B cell (primary cell): ENCODE results near the gene TAF5L. TPM values are rescaled to one million over a fixed set of nuclear protein-coding genes. Genes with fewer than 3 reads are reported as not detected.

Experiments
- ATAC-seq: fragments of 200-7000 bp; cut with Tn5 transposase; one replicate; pipeline ENCODE4 v1.10.0; 2021; ENCODE audit warnings: low read depth, mild to moderate bottlenecking, moderate number of reproducible peaks, moderate library complexity
- CTCF ChIA-PET: fragments of 350-600 bp; sonication (Branson Sonifier 250); formaldehyde crosslinking; loops from one replicate; lab custom pipeline; 2021; ENCODE audit warnings: antibody characterized with exemption, inconsistent platforms; lab: Charles Lee
- POLR2A ChIA-PET: fragments of 350-600 bp; sonication (Branson Sonifier 250); formaldehyde crosslinking; loops from one replicate; lab custom pipeline; 2021; ENCODE audit warnings: antibody characterized with exemption; lab: Charles Lee
- DNase-seq: peaks from one replicate; pipeline ENCODE4 v3.0.0; 2013
- H2AFZ ChIP-seq: 2 replicates; pipeline ENCODE4 v1.6.1; 2012; ENCODE audit warnings: mild to moderate bottlenecking, low read depth, low read length; ENCODE audit not compliant: insufficient read depth, poor library complexity, severe bottlenecking
- H3K27ac ChIP-seq, 2 donors: 1 replicate in 1 of 2; 2 replicates in 1 of 2; pipeline ENCODE4 v1.5.1; 2012 to 2013; ENCODE audit warnings: low read length in 2 of 2, mild to moderate bottlenecking in 2 of 2, moderate library complexity in 1 of 2
- H3K27me3 ChIP-seq, 4 experiments: fragments of 200-600 bp in 1 of 4; sonication (generic) in 1 of 4; replicated peaks in 1 of 4; 1 replicate in 2 of 4; 2 replicates in 2 of 4; pipeline versions ENCODE4 v1.6.1 to v1.7.0; 2013 to 2016; ENCODE audit warnings: low read length in 3 of 4, mild to moderate bottlenecking in 2 of 4, mixed read lengths in 1 of 4, moderate library complexity in 1 of 4; ENCODE audit not compliant: insufficient read depth in 4 of 4, control insufficient read depth in 3 of 4; ENCODE audit errors: control extremely low read depth in 1 of 4
- H3K36me3 ChIP-seq, 2 experiments: replicated peaks in 1 of 2; 1 replicate in 1 of 2; 2 replicates in 1 of 2; pipeline versions ENCODE4 v1.6.1 to v1.7.1; 2013; ENCODE audit warnings: low read length in 1 of 2; ENCODE audit not compliant: insufficient read depth in 2 of 2, control insufficient read depth in 1 of 2; ENCODE audit errors: control extremely low read depth in 1 of 2, extremely low read depth in 1 of 2
- H3K4me1 ChIP-seq, 2 donors: fragments of 200-600 bp in 1 of 2; sonication (generic) in 1 of 2; 1 replicate in 1 of 2; 2 replicates in 1 of 2; pipeline versions ENCODE4 v1.5.1 to v1.6.1; 2013 to 2017; ENCODE audit warnings: low read length in 2 of 2; ENCODE audit not compliant: control insufficient read depth in 2 of 2, insufficient read depth in 2 of 2
- H3K4me2 ChIP-seq: replicated peaks from 2 replicates; pipeline ENCODE3; 2012; ENCODE audit warnings: mild to moderate bottlenecking, low read depth, low read length; ENCODE audit not compliant: poor library complexity, severe bottlenecking
- H3K4me3 ChIP-seq, 5 experiments: fragments of 200-600 bp in 1 of 5; sonication (generic) in 1 of 5; 1 replicate in 3 of 5; 2 replicates in 2 of 5; pipeline versions ENCODE4 v1.5.1 to v1.7.0; 2011 to 2016; ENCODE audit warnings: low read length in 4 of 5, mild to moderate bottlenecking in 4 of 5, low read depth in 2 of 5, control low read depth in 1 of 5, moderate library complexity in 1 of 5; ENCODE audit not compliant: insufficient read depth in 1 of 5; ENCODE audit errors: control extremely low read depth in 1 of 5, extremely low read depth in 1 of 5
- H3K79me2 ChIP-seq: fragments of 200-600 bp; sonication (generic); one replicate; pipeline ENCODE4 v1.6.0; 2016; ENCODE audit warnings: low read length; ENCODE audit not compliant: control insufficient read depth, insufficient read depth
- H3K9ac ChIP-seq: fragments of 200-600 bp; sonication (generic); 2 replicates; pipeline ENCODE4 v1.6.1; 2017; ENCODE audit warnings: mild to moderate bottlenecking, low read length, moderate library complexity
- H3K9me3 ChIP-seq, 3 donors: one replicate each; pipeline versions ENCODE4 v1.6.1 to v1.7.1; 2013; ENCODE audit warnings: low read length in 2 of 3; ENCODE audit not compliant: control insufficient read depth in 2 of 3, insufficient read depth in 1 of 3; ENCODE audit errors: control extremely low read depth in 1 of 3
- H4K20me1 ChIP-seq: 2 replicates; pipeline ENCODE4 v1.6.0; 2012; ENCODE audit warnings: mild to moderate bottlenecking, low read length; ENCODE audit not compliant: insufficient read depth, control insufficient read depth, poor library complexity, severe bottlenecking
- H3K27ac Mint-ChIP-seq: one replicate; pipeline ENCODE4 v1.8.0; 2021; ENCODE audit warnings: mixed read lengths
- H3K27me3 Mint-ChIP-seq: one replicate; pipeline ENCODE4 v1.8.0; 2021; ENCODE audit warnings: mixed read lengths
- H3K4me1 Mint-ChIP-seq: one replicate; pipeline ENCODE4 v1.8.0; 2021; ENCODE audit warnings: mixed read lengths
- H3K4me3 Mint-ChIP-seq: one replicate; pipeline ENCODE4 v1.8.0; 2021; ENCODE audit warnings: mixed read lengths
- H3K9me3 Mint-ChIP-seq: one replicate; pipeline ENCODE4 v1.8.0; 2022; ENCODE audit warnings: mixed read lengths; ENCODE audit not compliant: insufficient read depth
- CTCF ChIP-seq: fragments of 200-600 bp; IDR thresholded peaks from one replicate; pipeline ENCODE4 v1.8.0; 2022; ENCODE audit warnings: antibody characterized with exemption, mild to moderate bottlenecking
- EZH2 ChIP-seq: IDR thresholded peaks from 2 replicates; pipeline ENCODE4 v1.6.1; 2012; ENCODE audit warnings: borderline replicate concordance, low read depth, mild to moderate bottlenecking, moderate library complexity, low read length; ENCODE audit not compliant: insufficient read depth, poor library complexity, severe bottlenecking
- WGBS: methylation state at CpG from one replicate; pipeline ENCODE4 v1.1.5; 2013; ENCODE audit warnings: missing lambda C conversion rate; ENCODE audit not compliant: insufficient coverage; 5-methylcytosine and 5-hydroxymethylcytosine counted together
- intact Hi-C: fragments of 100-400 bp; cut with micrococcal nuclease; formaldehyde crosslinking; loops from one replicate; pipeline ENCODE4 v1.10.0; 2022
- polyA plus RNA-seq: library from polyadenylated mRNA; depleted of rRNA; stranded (reverse); fragments of >200 nt; gene quantifications from 2 replicates; pipeline ENCODE4 v1.2.3, GENCODE V29; 2012
- total RNA-seq, 2 donors: library from RNA; stranded (reverse); fragments of 120-200 nt in 1 of 2; gene quantifications; 1 replicate in 1 of 2; 2 replicates in 1 of 2; pipeline versions ENCODE4 v1.2.3 to v1.2.4, GENCODE V29; 2013 to 2022

Gene TAF5L
- total and polyA plus RNA-seq, 2 donors (not counting 1 experiment from before 2014, with no cell fraction given) = 15.7 to 24.0 TPM

GRCh38 chr1:229625071-229625914 lies 629 bp downstream of the TAF5L start:
- DNase-seq = peak; percentile 67
- Mint-ChIP-seq H3K9me3 (no peaks in the 10 kb centered on the region), H3K4me3 (peak overlapping the region; percentile 93), H3K27me3 (no peaks in the 10 kb centered on the region), H3K27ac (peak overlapping the region; percentile 92), H3K4me1 (peaks cover 54% of the 10 kb centered on the region)
- H3K9ac ChIP-seq = peak overlapping the region; percentile 77
- H3K36me3 ChIP-seq = no peaks in the 10 kb centered on the region
- TF ChIP-seq CTCF (no peak), EZH2 (no peak)
- H2AFZ ChIP-seq = peak overlapping the region; percentile 85
- peaks cover 25 to 28% of the 10 kb centered on the region in 2 donors for H3K4me1 ChIP-seq
- no peaks in the 10 kb centered on the region for H3K9me3 ChIP-seq
- peak overlapping the region; percentile 74 to 87 (median 78) for H3K4me3 ChIP-seq
- H3K27me3 ChIP-seq = no peaks in the 10 kb centered on the region
- H3K27ac ChIP-seq = peak overlapping the region in 1 of 2 donors; percentile 82
- H4K20me1 ChIP-seq = peaks cover 26% of the 10 kb centered on the region
- peaks cover 82% of the 10 kb centered on the region for H3K79me2 ChIP-seq
- peak; percentile 39 for ATAC-seq
- ChIA-PET POLR2A (interaction anchor here (3.0 kb wide), 1 partner anchor 67 kb away, joined by 22 read pairs; the partner anchor contains the start of gene ABCB10), CTCF (interaction anchor here (1.2 to 4.5 kb wide), 3 partner anchors 47 to 143 kb away, joined by 3 to 38 read pairs (median 4); partner anchors contain the start of gene ABCB10)
- H3K4me2 ChIP-seq = peak overlapping the region; percentile 87
- under 1% methylated on average over 74 of the region's 86 CpGs for WGBS
- intact Hi-C loops = loop anchor here (5.0 kb wide), 2 partner anchors 1218 to 1352 kb away; partner anchors contain the start of genes ARV1, TRIM11 and TTC13
